H4 (cell line): ENCODE measurements around the gene CEP192. TPM values are rescaled to one million over a fixed set of nuclear protein-coding genes. Genes with fewer than 3 reads are reported as not detected.
"Not testable (repeated sequence)": the region's sequence is repeated elsewhere in the genome, so short reads cannot be mapped to it uniquely, and the experiment has no call there.

Source experiments
- DNase-seq: peaks from one replicate; pipeline ENCODE4 v3.0.0-alpha.2; 2015; ENCODE audit warnings: low spot score
- total RNA-seq: library from RNA; depleted of rRNA; stranded (reverse); fragments of >200 nt; shearing (Covaris generic); gene quantifications from 2 replicates; pipeline ENCODE4 v1.2.3, GENCODE V29; 2014

CEP192 gene
- total RNA-seq, 1 experiment from 2014 or later, result 15.4 TPM

DNA sequence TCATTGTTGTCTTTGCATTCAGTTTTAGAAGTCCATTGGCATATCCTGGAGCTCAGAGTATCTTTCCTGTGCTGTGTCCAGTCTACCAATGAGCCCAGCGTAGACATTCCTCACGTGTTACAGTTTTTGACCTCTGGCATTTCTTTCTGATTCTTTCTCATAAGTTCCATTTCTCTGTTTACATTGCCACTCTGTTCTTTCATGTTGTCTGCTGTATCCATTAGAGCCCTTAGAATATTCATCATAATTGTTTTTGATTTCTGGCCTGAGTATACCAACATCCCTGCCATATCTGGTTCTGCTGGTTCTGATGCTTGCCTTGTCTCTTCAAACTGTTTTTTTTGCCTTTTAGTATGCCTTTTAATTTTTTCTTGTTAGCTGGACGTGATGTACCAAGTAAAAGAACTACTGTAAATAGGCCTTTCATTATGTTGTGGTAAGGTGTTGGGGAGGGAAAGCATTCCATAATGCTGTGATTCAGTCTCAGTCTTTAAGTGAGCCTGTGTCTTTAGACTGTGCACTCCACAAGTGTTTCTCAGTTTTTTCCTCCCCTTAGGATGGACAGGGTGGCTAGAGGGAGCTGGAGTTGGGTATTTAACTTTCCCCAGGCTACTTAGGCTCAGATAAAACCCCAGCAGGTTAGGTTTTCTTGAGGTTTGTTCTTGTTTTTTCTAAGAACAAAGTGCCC, 35.6 kb downstream of the CEP192 start:
- DNase-seq, result no peak

- DNase-seq, result no peak
Observed at GRCh38 chr18:13028869-13029268, 37.7 kb downstream of the CEP192 start.

- no peak for DNase-seq
Observed at GRCh38 chr18:13032173-13032572, 41.0 kb downstream of the CEP192 start.

DNA sequence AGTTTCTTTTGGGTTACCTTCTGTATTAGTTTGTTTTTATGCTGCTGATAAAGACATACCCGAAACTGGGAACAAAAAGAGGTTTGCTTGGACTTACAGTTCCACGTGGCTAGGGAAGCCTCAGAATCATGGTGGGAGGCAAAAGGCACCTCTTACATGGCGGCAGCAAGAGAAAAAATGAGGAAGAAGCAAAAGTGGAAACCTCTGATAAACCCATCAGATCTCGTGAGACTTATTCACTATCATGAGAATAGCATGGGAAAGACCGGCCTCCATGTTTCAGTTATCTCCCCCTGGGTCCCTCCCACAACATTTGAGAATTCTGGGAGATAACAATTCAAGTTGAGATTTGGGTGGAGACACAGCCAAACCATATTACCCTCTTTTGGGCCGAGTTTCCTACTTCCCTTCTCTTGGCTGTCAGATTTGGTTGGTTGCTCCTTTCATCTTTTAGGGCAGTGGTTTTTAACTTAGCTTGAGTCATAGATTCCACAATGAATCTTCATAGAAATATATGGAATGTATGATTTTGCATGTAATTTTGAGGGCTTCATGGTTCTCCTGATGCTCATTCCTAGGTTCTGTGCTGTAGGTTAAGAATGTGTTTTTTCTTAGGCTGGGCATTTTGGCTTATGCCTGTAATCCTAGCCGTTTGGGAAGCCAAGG, 44.2 kb downstream of the CEP192 start:
- no peak for DNase-seq

- DNase-seq, result no peak
Observed at GRCh38 chr18:13036622-13037320, 45.6 kb downstream of the CEP192 start.

DNA sequence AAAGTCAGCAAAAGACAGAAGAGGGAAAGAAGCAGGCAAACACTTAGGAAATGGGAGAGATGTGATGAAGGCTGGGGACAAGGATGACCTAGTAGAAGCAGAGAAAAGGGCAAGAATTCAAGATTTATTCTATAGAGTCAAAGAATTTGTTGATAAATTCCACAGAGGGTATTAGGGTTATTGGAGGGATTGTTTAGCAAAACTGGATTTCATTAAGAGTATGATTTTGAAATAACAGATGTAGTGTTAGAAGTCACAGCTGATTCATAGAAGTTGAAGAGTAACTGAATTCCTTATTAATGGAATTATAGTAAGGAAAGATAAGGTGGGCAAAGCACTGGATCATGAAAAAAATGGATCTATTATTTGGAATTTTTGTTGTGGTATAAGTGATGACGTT, 48.6 kb downstream of the CEP192 start:
- no peak for DNase-seq

- DNase-seq, result no peak
Observed at GRCh38 chr18:13043066-13043465, 51.9 kb downstream of the CEP192 start.

GRCh38 chr18:13048061-13048595, 57.0 kb downstream of the CEP192 start:
- no peak for DNase-seq

DNA sequence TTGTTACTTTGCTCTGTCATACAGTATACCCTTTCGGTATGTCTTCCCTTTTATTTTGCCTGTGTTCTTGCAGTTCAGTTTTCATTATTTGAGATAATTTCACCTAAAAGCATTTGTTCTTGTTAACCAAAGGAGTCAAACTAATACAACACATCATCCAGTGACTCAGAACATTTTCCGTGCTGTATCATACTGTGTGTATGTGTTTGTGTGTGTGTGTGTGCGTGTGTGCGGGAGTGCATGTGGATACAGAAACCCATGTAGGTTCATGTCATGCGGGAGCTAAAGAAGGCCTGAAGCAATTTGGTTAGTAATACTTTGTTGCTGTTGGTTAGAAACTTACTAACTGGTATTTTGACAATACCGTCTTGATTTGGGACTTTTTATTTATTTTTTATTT, 60.0 kb downstream of the CEP192 start:
- DNase-seq, result no peak

DNA sequence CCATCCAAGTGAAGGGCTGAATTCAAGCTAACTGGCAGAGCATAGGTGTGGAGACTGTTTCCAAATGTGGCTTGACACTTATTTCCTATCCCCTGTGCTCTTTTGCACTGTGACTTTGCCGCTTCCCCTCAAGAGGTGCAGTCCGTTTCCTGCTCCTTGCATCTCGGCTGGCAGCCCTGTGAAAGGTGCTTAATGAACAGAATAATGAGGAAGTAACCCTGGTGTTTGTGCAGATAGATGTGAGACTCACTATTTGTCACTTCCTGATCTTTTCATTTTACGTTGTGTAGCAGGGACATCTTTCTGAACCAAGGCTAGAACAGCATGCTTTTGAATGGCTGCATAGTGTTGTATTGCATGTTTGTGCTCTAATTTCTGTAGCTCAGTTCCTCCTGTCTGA, 60.8 kb downstream of the CEP192 start:
- no peak for DNase-seq

DNA sequence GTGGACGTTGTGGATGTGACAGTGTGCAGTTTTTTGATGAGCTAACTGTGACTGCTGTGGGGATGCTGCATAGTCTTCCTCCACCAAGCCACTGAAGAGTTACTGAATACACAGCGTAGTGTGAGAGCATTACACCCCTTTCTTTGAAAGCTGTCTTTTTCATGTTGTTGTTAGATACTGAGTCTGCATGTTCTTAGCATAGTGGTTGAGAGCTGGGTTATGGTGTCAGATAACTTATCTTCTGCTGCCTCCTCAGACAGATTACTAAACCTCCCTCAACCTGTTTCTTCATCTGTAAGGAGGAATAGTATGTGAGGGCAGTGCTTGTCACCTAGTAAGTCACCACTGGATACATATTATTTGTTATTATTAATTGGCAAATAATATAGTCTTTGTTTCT, 63.2 kb downstream of the CEP192 start:
- no peak for DNase-seq

GRCh38 chr18:13061630-13062189, 70.5 kb downstream of the CEP192 start:
- no peak for DNase-seq

- no peak for DNase-seq
Observed at GRCh38 chr18:13067124-13067523, 76.0 kb downstream of the CEP192 start.

GRCh38 chr18:13067966-13068365, 76.8 kb downstream of the CEP192 start:
- DNase-seq, result no peak

DNA sequence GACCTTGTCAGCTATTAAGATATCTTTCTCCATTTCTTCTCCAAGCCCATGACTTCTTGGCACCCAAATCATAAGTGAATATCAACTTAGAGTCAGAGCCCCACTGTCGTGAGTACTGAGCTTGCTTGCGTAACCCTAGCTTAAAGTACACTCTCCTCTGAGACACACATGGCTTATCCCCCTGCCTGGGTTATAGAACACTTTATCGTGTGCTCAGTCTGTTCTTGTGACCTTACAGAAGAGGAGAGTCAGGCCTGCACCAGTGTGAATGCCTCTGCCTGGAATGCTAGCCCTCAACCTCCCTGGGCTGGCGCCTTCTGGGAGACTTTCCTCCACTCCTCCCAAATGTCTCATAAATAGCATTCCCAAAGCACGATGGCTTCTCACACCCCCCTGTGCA, 79.3 kb downstream of the CEP192 start:
- no peak for DNase-seq

GRCh38 chr18:13076886-13077285, 85.7 kb downstream of the CEP192 start:
- DNase-seq, result no peak

GRCh38 chr18:13077473-13077872, 86.3 kb downstream of the CEP192 start:
- DNase-seq, result no peak

DNA sequence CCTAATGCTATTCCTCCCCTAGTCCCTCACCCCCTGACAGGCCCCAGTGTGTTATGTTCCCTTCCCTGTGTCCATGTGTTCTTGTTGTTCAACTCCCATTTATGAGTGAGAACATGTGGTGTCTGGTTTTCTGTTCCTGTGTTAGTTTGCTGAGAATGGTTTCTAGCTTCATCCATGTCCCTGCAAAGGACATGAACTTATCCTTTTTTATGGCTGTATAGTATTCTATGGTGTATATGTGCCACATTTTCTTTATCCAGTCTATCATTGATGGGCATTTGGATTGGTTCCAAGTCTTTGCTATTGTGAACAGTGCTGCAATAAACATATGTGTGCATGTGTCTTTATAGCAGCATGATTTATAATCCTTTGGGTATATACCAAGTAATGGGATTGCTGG, 86.9 kb downstream of the CEP192 start:
- DNase-seq, result not testable (repeated sequence)

DNA sequence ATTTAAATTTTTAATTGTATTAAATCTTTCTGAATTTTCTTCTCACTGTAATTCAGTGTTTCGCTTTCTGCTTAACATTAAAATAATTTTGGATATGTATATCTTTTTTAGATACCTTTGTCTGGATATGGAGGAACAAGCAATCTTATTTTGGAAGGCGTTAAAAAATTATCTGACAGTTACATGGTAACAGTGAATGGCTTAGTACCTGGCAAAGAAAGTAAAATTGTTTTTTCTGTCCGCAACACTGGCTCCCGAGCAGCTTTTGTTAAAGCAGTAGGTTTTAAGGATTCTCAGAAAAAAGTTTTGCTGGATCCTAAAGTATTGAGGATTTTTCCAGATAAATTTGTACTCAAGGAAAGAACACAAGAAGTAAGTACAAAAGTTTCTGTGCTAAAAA, 95.7 kb downstream of the CEP192 start:
- DNase-seq, result no peak

DNA sequence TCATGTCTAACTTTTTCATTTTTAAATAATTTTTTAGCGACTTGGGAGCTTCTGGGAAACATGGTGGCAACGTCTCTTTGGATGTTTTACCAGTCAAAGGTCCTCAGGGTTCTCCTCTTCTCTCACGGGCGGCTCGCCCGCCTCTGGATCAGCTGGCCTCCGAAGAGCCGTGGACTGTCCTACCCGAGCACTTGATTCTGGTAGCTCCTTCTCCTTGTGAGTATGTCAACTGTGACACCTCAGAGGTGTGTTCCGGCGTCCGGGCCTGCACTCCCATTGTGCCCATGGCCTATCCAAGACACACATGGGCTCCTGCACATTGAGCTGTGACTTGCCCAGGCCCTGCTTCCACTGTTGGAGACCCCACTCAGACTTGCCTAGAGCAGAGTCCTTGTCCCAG, 104.3 kb downstream of the CEP192 start:
- DNase-seq, result no peak

- no peak for DNase-seq
Observed at GRCh38 chr18:13096232-13096631, 105.1 kb downstream of the CEP192 start.

- DNase-seq, result no peak
Observed at GRCh38 chr18:13096719-13097118, 105.6 kb downstream of the CEP192 start.
